GM21515 (cell line): ENCODE data around the gene GPR160.

Experiments
- ATAC-seq: cut with Tn5 transposase; IDR thresholded peaks from one replicate; pipeline ENCODE4 v1.9.1; 2021; ENCODE audit not compliant: unreplicated experiment

GPR160 gene

GRCh38 chr3:170063691-170064090 lies 25.9 kb downstream of the GPR160 start:
- no peak for ATAC-seq

- ATAC-seq: no peak
Measured at GRCh38 chr3:170064108-170064507, 26.3 kb downstream of the GPR160 start.

- ATAC-seq: no peak
Measured at GRCh38 chr3:170075441-170076091, 37.8 kb downstream of the GPR160 start.

- ATAC-seq: no peak
Measured at GRCh38 chr3:170076715-170077238, 39.0 kb downstream of the GPR160 start.

- no peak for ATAC-seq
Measured at GRCh38 chr3:170077361-170077760, 39.6 kb downstream of the GPR160 start.

- ATAC-seq: no peak
Measured at GRCh38 chr3:170078620-170079281, 41.0 kb downstream of the GPR160 start.

- no peak for ATAC-seq
Measured at GRCh38 chr3:170079536-170080165, 41.9 kb downstream of the GPR160 start.

- ATAC-seq: no peak
Measured at GRCh38 chr3:170080605-170081004, 42.8 kb downstream of the GPR160 start.

GRCh38 chr3:170081079-170081741 lies 43.4 kb downstream of the GPR160 start:
- no peak for ATAC-seq

- no peak for ATAC-seq
Measured at GRCh38 chr3:170083343-170083742, 45.5 kb downstream of the GPR160 start.

GRCh38 chr3:170085396-170085795 lies 47.6 kb downstream of the GPR160 start:
- ATAC-seq: no peak

- ATAC-seq: no peak
Measured at GRCh38 chr3:170089862-170090600, 52.2 kb downstream of the GPR160 start.

GRCh38 chr3:170090601-170090981 lies 52.8 kb downstream of the GPR160 start:
- no peak for ATAC-seq

GRCh38 chr3:170092907-170093306 lies 55.1 kb downstream of the GPR160 start:
- ATAC-seq: no peak

GRCh38 chr3:170095771-170096170 lies 58.0 kb downstream of the GPR160 start:
- ATAC-seq: no peak

- ATAC-seq: no peak
Measured at GRCh38 chr3:170096342-170096741, 58.5 kb downstream of the GPR160 start.

- no peak for ATAC-seq
Measured at GRCh38 chr3:170098753-170099152, 61.0 kb downstream of the GPR160 start.

- ATAC-seq: no peak
Measured at GRCh38 chr3:170100944-170101343, 63.1 kb downstream of the GPR160 start.

- ATAC-seq: no peak
Measured at GRCh38 chr3:170102431-170102830, 64.6 kb downstream of the GPR160 start.

GRCh38 chr3:170107941-170108340 lies 70.1 kb downstream of the GPR160 start:
- no peak for ATAC-seq

- ATAC-seq: no peak
Measured at GRCh38 chr3:170108955-170109354, 71.2 kb downstream of the GPR160 start.
